ENCODE measurements around the gene KCNJ18. TPM values are rescaled to one million over a fixed set of nuclear protein-coding genes. Genes with fewer than 3 reads are reported as not detected.

Gene KCNJ18
- total RNA-seq: not detected in 2 replicates

GRCh38 chr17:21691883-21692703, at the start of gene KCNJ18:
Gene KCNJ18 (plus strand): TSS chr17:21692523. CDS start chr17:21702787, 10,264 bp downstream.

Measured in mammary microvascular endothelial cell (primary cell).